Tibial nerve (tissue), 3 donors: ENCODE data around the gene USE1.

Source experiments
- CTCF ChIP-seq, 5 experiments: fragments of 200-600 bp in 3 of 5; fragments of 450-650 bp in 2 of 5; sonication (generic) in 3 of 5; IDR thresholded peaks; one replicate each; pipeline ENCODE4 v1.5.1; 2016 to 2019; ENCODE audit warnings: antibody characterized with exemption in 5 of 5, mild to moderate bottlenecking in 3 of 5, moderate library complexity in 2 of 5
- POLR2A ChIP-seq, 2 donors: fragments of 450-650 bp; IDR thresholded peaks; one replicate each; pipeline ENCODE4 v1.6.1; 2017; ENCODE audit warnings: antibody characterized with exemption in 2 of 2, mild to moderate bottlenecking in 2 of 2, moderate library complexity in 2 of 2

GRCh38 chr19:17210296-17210695, 4.9 kb upstream of the USE1 start:
- no peak for TF ChIP-seq CTCF (IDR thresholded peaks at IDR 0.05)
- TF ChIP-seq POLR2A (IDR thresholded peaks at IDR 0.05), result no peak
